ENCODE results near the gene NKAIN4.

The NKAIN4 gene

DNA sequence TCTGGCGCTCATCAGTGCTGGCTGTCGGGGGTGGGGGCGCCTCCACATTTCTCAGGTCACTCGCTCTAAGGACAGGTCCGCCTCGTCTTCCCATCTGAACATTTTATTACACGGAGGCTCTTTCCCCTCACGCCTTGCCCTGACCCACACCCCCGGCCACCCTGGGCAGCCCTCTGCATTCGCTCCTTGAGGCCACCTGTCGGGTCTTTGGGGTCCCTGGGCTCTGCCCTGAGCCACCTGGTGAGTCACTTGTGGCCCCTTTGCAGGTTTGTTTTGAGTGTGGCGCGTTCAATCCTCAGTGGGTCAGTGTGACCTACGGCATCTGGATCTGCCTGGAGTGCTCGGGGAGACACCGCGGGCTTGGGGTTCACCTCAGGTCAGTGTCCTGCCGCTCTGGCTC is 21.6 kb upstream of the NKAIN4 start:
- no peak overlapping the region for H3K4me3 ChIP-seq (ENCODE audit: control insufficient read depth, low read depth, low read length)
- TF ChIP-seq, protein P1, sequence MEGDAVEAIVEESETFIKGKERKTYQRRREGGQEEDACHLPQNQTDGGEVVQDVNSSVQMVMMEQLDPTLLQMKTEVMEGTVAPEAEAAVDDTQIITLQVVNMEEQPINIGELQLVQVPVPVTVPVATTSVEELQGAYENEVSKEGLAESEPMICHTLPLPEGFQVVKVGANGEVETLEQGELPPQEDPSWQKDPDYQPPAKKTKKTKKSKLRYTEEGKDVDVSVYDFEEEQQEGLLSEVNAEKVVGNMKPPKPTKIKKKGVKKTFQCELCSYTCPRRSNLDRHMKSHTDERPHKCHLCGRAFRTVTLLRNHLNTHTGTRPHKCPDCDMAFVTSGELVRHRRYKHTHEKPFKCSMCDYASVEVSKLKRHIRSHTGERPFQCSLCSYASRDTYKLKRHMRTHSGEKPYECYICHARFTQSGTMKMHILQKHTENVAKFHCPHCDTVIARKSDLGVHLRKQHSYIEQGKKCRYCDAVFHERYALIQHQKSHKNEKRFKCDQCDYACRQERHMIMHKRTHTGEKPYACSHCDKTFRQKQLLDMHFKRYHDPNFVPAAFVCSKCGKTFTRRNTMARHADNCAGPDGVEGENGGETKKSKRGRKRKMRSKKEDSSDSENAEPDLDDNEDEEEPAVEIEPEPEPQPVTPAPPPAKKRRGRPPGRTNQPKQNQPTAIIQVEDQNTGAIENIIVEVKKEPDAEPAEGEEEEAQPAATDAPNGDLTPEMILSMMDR (conservative IDR thresholded peaks at IDR 0.05; ENCODE audit: control insufficient read depth, insufficient read depth, low read depth, low read length), result no peak
- DNase-seq (ENCODE audit: low read depth), result no peak

DNA sequence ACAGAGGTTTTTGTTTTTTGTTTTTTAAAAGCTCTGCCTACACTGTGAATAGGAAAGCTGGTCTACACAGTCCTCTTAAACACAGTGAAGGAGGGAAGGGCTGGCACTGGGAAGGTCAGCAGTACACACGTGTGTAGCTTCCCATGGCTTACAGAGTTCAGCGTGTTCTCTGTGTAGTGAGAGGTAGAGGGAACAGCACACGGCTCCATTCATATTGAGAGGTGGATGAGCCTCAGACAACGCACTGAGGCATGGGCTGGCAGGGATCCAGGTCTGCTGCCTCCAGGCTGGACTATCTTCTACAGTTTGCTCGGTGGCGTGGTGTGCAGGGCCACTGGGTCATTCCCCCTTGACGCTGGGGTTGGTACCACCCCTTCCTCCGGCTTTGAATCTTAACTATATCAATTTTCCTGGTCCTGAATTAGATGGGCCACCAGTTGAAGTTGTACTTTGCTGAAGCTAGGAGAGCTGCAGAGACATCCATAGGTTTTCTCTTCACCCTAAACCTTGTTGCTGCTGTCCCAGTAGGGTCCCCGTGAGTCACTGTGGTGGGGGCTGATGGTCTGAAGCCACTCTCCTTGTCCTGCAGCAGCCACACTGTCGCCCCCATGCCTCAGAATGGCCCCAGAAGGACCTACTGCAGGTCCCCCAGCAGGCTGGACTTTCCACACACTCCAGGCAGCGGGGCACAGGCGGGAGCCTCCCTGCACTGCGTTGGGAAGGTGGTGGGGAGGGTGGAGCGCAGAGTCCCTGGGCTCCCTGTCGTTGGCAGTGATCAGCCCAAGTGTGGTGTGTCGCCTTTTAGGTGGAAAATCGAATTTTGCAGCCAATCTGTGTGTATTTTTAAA is 20.3 kb upstream of the NKAIN4 start:
- peak; percentile 48 for DNase-seq (ENCODE audit: low read depth)
- peak overlapping the region; percentile 31 for H3K4me3 ChIP-seq (ENCODE audit: control insufficient read depth, low read depth, low read length)
- TF ChIP-seq, protein P1 (conservative IDR thresholded peaks at IDR 0.05; ENCODE audit: control insufficient read depth, insufficient read depth, low read depth, low read length), result no peak

DNA sequence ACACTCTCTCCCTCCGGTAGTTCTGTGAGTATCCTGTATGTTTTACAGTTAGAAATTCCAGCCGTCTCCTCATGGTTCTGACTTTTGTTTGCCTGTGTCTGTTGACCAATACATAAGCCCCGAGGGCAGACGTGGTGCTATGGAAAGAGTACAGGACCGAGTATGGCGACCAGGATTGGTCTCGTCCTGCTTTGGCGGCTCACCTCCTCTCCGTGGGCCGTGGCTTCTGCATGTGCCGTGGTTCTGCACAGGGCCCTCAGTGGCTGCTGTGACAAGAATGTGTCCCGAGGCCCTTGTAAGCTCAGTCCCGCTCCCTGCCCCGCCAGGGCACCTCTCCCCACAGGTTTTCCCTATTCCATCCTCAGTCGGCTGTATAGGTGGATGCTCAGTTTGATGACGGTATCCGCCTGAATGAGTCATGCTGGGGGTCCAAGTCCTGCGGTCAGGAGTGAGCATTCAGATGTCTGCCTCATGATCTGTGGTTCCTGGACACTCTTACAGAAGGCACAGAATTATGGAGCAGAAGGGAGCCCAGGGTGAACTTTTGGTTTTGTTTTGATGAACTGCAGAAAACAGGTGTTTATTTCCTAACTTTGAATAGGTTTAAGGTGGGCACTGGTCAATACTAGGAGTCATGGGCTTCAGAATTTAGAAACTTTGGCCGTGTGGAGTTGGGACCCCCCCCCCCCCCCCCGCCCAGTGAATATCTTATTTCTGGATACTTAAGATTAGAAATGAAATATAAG is 19.5 kb upstream of the NKAIN4 start:
- TF ChIP-seq, protein P1 (conservative IDR thresholded peaks at IDR 0.05; ENCODE audit: control insufficient read depth, insufficient read depth, low read depth, low read length), result no peak
- peak; percentile 91 for DNase-seq (ENCODE audit: low read depth)
- peak overlapping the region; percentile 88 for H3K4me3 ChIP-seq (ENCODE audit: control insufficient read depth, low read depth, low read length)

DNA sequence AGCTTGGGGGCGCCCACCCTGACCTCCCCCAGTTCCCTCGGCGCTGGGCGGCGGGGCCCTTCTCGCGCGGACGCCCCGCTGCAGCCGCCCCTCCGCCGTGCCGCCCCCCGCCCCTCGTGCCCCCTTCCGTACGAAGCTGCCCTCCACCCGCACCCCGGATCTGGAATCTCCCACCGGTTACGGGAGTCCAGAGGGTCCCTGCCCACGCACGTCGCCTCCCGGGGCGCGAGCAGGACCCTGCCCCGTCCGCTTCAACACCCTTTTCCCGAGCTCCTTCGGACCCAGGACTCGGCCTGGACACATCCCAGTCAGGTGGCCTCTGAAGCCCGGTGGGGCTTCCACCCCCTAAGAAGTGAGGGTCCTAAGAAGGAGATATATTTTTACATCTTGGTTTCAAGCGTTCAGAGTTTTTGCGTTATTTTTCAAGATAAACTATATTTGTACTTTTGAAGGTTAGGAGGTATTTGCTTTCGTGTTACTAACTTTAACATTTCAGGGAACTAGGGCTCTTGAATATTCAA is 18.9 kb upstream of the NKAIN4 start:
- no peak for DNase-seq (ENCODE audit: low read depth)

DNA sequence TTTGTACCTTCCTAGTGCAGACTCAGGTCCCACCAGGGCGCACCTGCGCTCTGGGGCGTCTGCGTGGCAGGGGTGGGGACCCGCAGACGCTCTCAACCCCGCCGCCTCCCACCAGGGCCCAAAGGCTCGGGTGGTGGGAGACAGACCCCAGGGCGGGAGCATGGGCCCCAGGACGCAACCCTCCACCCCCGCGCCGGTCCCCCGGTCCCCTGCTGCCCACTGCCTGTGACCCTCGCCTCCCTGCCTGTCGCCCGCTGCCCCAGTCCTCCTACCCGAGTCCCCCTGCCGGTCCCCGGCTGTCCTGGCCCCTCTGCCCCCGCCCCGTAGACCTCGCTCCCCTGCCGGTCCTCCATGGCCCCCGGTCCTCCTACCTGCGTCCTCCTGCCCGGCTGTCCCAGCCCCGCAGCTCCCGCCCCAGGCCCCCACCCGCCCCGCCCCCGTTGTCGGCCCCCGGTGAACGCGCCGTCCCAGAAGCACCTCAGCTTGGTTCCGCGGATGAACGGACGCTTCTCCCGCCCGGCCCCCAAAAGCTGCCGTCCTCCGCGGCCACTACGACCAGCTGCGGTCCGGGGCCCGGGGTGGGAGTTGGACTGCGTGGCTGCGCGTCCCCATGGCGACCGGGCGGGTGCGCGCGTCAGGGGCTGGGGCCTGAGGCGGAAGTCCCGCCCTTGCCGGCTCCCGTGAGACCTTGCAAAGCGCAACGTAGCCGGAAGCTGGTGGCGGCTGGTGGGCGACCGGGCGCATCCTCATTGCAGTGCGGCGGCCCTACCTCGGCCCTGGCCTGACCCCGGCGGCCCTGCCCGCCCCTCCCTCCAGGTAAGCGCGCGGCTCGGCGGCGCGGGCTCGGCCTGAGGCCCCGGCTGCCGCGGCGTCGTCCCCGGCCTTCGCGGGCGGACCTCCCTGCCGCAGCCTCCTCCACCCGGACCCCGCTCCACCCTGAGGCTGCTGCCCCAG is 18.1 kb upstream of the NKAIN4 start, which contains the start of gene ARFGAP1:
Gene ARFGAP1, plus strand, starts transcription at position 709 of the 954 bp plus-strand sequence. CDS start 2,768 bp downstream, outside the sequence.
- peak within 1 kb of the TSS; percentile 88 for H3K4me3 ChIP-seq (ENCODE audit: control insufficient read depth, low read depth, low read length)
- DNase-seq (ENCODE audit: low read depth), result peak; percentile 83
- TF ChIP-seq, protein P1 (conservative IDR thresholded peaks at IDR 0.05; ENCODE audit: control insufficient read depth, insufficient read depth, low read depth, low read length), result no peak

More for the DNA sequence above, 18.9 kb upstream of the NKAIN4 start:
- TF ChIP-seq, protein P1 (conservative IDR thresholded peaks at IDR 0.05; ENCODE audit: control insufficient read depth, insufficient read depth, low read depth, low read length), result no peak
- H3K4me3 ChIP-seq (ENCODE audit: control insufficient read depth, low read depth, low read length), result peak overlapping the region; percentile 88

All from fibroblast of mammary gland (primary cell).